T-helper 1 cell treated with Interleukin-12 subunit alpha and Interleukin-12 subunit beta and Interleukin-4 antibody, amounts not matched to agents 30 μg/mL and 1 μg/mL, for 36 hours (primary cell): ENCODE data around the gene PPM1D.

Source experiments
- H3K27ac Mint-ChIP-seq: one replicate; pipeline ENCODE4 v1.8.0; 2021; ENCODE audit warnings: mild to moderate bottlenecking, mixed read lengths
- H3K27me3 Mint-ChIP-seq: one replicate; pipeline ENCODE4 v1.8.0; 2021; ENCODE audit warnings: low read depth, mixed read lengths
- H3K36me3 Mint-ChIP-seq: one replicate; pipeline ENCODE4 v1.8.0; 2021; ENCODE audit warnings: low read depth, mixed read lengths
- H3K4me1 Mint-ChIP-seq: one replicate; pipeline ENCODE4 v1.8.0; 2021; ENCODE audit warnings: low read depth, mixed read lengths
- H3K4me3 Mint-ChIP-seq: one replicate; pipeline ENCODE4 v1.8.0; 2021; ENCODE audit warnings: mild to moderate bottlenecking, moderate library complexity, mixed read lengths
- H3K9me3 Mint-ChIP-seq: one replicate; pipeline ENCODE4 v1.8.0; 2021; ENCODE audit warnings: mixed read lengths

PPM1D gene

DNA sequence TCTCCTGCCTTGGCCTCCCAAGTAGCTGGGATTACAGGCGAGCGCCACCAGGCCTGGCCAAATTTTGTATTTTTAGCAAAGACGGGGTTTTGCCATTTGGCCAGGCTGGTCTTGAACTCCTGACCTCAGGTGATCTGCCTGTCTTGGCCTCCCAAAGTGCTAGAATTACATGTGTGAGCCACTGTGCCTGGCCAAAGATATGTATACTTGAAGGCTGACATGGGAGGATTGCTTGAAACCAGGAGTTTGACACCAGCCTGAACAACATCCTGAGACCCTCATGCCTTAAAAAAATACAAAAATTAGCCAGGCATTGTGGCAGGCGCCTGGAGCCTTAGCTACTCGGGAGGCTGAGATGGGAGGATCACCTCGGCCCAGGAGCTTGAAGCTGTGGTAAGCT, 80.8 kb downstream of the PPM1D start:
- no peaks in the 10 kb centered on the region for H3K9me3 Mint-ChIP-seq
- H3K27ac Mint-ChIP-seq = no peak overlapping the region
- H3K36me3 Mint-ChIP-seq = peaks cover 3% of the 10 kb centered on the region
- H3K4me1 Mint-ChIP-seq = peaks cover 10% of the 10 kb centered on the region
- no peaks in the 10 kb centered on the region for H3K27me3 Mint-ChIP-seq
- no peak overlapping the region for H3K4me3 Mint-ChIP-seq

DNA sequence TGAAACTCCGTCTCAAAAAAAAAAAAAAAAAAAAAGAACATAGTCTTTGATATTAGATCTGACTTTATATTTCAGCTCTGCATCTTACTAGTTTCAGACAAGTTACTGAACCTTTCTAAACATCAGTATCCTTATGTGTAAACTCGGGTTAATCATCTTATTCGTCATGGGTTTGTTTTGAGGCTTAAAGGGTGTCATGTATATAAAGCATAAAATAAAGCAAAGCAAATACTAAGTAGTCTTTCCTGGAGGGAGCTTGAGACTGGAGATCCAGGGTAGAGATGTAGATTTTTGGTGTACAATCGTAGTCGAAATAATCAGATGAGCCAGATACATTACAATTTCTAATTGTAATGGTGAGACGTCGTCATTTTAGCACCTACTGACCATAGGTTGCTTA, 85.4 kb downstream of the PPM1D start:
- no peaks in the 10 kb centered on the region for H3K4me1 Mint-ChIP-seq

DNA sequence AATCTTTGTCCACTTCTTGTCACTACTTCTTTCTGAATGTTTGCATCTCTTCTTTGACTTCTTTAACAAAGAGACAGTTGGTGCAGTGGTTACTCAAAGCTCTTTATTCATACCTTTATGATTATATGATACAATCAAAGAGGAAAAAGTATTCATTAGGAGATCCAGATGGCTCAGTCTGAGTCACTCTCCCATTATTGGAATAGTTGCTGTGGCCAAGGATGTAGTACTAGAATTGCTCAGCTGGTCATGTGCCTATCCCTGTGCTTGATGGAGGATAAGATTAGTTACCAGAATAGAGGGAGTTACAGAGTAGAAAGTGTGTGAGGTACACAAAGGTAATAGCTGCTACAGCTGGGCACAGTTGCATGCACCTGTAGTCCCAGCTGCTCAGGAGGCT, 96.0 kb downstream of the PPM1D start:
- Mint-ChIP-seq H3K27me3 (no peaks in the 10 kb centered on the region), H3K4me1 (no peaks in the 10 kb centered on the region), H3K36me3 (no peaks in the 10 kb centered on the region), H3K27ac (no peak overlapping the region), H3K9me3 (no peaks in the 10 kb centered on the region), H3K4me3 (no peak overlapping the region)

More for the DNA sequence above, 85.4 kb downstream of the PPM1D start:
- H3K36me3 Mint-ChIP-seq = peaks cover 7% of the 10 kb centered on the region
- no peak overlapping the region for H3K27ac Mint-ChIP-seq
- no peaks in the 10 kb centered on the region for H3K9me3 Mint-ChIP-seq
- H3K4me3 Mint-ChIP-seq = no peak overlapping the region
- no peaks in the 10 kb centered on the region for H3K27me3 Mint-ChIP-seq

DNA sequence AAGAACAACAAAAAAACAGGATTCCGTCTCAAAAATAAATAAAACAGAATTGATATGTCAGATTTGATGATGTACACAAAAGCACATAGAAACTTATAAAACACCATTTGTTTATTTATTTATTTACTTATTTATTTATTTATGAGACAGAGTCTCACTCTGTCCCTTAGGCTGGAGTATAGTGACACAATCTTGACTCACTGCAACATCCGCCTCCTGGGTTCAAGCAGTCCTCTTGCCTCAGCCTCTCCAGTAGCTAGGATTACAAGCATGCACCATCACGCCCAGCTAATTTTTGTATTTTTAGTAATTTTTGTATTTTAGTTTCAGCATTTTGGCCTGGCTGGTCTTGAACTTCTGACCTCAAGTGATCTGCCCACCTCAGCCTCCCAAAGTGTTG, 99.1 kb downstream of the PPM1D start:
- Mint-ChIP-seq H3K9me3 (no peaks in the 10 kb centered on the region), H3K36me3 (no peaks in the 10 kb centered on the region), H3K4me1 (no peaks in the 10 kb centered on the region), H3K27me3 (no peaks in the 10 kb centered on the region), H3K27ac (no peak overlapping the region), H3K4me3 (no peak overlapping the region)

DNA sequence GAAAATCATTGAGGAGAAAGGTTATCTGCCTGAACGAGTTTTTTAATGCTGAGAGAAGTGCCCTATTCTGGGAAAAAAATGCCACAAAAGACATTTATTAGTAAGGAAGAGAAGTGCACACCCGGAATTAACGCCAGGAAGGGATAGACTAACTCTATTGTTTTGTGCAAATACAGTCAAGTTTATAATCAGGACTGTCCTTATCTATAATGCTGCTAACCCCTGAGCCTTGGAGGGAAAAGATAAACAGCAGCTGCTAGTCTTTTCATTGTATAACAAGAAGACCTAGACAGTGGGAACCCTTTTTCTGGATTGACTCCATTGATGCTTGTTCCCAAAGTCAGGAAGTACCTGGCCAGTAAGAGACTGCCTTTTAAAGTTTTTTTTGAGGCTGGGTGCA, 104.2 kb downstream of the PPM1D start:
- H3K4me1 Mint-ChIP-seq = no peaks in the 10 kb centered on the region
- no peak overlapping the region for H3K27ac Mint-ChIP-seq
- H3K36me3 Mint-ChIP-seq = peaks cover 2% of the 10 kb centered on the region
- no peaks in the 10 kb centered on the region for H3K9me3 Mint-ChIP-seq
- H3K4me3 Mint-ChIP-seq = no peak overlapping the region
- no peaks in the 10 kb centered on the region for H3K27me3 Mint-ChIP-seq

DNA sequence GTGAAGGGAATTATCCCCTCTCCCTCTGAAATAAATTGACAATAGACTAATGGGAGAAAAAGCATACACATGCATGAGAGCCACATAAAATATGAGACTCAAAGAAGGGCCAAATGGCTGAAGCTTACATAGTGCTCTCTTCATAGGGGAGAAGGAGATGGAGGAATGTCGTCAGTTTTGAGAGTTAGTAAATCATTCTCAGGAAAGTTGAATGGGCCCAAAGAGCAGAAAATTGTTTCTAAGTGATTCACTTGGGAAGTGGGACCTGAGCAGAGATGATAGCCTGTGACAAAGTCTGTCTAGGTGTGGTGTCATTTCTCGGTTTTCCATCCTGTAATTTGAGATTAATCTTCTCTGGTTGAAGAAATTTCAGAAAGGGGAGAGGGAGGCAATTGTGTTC, 112.7 kb downstream of the PPM1D start:
- Mint-ChIP-seq H3K4me1 (no peaks in the 10 kb centered on the region), H3K4me3 (no peak overlapping the region), H3K9me3 (no peaks in the 10 kb centered on the region), H3K36me3 (peaks cover 3% of the 10 kb centered on the region), H3K27ac (no peak overlapping the region), H3K27me3 (no peaks in the 10 kb centered on the region)

DNA sequence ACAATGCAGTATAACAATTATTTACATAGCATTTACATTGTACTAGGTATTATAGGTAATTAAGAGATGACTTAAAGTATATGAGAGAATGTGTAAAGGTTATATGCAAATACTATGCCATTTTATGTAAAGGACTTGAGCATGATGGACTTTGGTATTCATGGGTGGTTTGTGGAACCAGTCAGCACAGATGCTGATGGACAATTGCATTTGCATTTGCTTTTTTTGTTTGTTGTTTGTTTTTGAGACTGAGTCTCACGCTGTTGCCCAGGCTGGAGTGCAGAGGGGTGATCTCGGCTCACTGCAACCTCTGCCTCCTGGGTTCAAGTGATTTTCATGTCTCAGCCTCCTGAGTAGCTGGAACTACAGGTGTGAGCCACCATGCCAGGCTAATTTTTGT, 113.6 kb downstream of the PPM1D start:
- Mint-ChIP-seq H3K9me3 (no peaks in the 10 kb centered on the region), H3K27ac (no peak overlapping the region), H3K4me1 (no peaks in the 10 kb centered on the region), H3K27me3 (no peaks in the 10 kb centered on the region), H3K36me3 (peaks cover 3% of the 10 kb centered on the region), H3K4me3 (no peak overlapping the region)
